ENCODE measurements around the gene LAMA3. TPM values are rescaled to one million over a fixed set of nuclear protein-coding genes. Genes with fewer than 3 reads are reported as not detected.

Gene LAMA3
- total RNA-seq, 1 experiment from 2014 or later, result 5.6 TPM

GRCh38 chr18:23968638-23969604, 279.7 kb downstream of the LAMA3 start:
- H3K9me2 ChIP-seq (ENCODE audit: insufficient read depth), result no peaks in the 10 kb centered on the region
- H3K9ac ChIP-seq (ENCODE audit: low read length), result no peak overlapping the region
- H3K9me3 ChIP-seq (ENCODE audit: control insufficient read depth in 1 of 2, insufficient read depth in 1 of 2, low read depth in 1 of 2, low read length in 2 of 2), result no peaks in the 10 kb centered on the region
- ChIA-PET POLR2A (no interaction called here), CTCF (no interaction called here), RAD21 (ENCODE audit: low non-redundant PET in 1 of 2, low total read pairs in 2 of 2, uncharacterized antibody in 2 of 2, unreplicated experiment in 2 of 2) (no interaction called here)
- intact Hi-C loops (cut with micrococcal nuclease), result no loop called here
- no peak for ATAC-seq
- no peak overlapping the region for H3K4me3 ChIP-seq (replicated peaks in 1 of 2; ENCODE audit: low read depth in 1 of 2, low read length in 2 of 2)
- no peaks in the 10 kb centered on the region for H4K20me1 ChIP-seq (ENCODE audit: insufficient read depth)
- no peaks in the 10 kb centered on the region for H3K79me2 ChIP-seq (ENCODE audit: insufficient read depth, low read length)
- H3K27me3 ChIP-seq (ENCODE audit: insufficient read depth, low read length), result no peaks in the 10 kb centered on the region
- TF ChIP-seq CBX3 (IDR thresholded peaks at IDR 0.05; ENCODE audit: low read depth) (no peak), EGR1 (IDR thresholded peaks at IDR 0.05; ENCODE audit: low read depth) (no peak), TCF7L2 (IDR thresholded peaks at IDR 0.05; ENCODE audit: borderline replicate concordance, extremely low read depth, insufficient read depth, insufficient read length) (no peak), POLR2AphosphoS5 (IDR thresholded peaks at IDR 0.05; ENCODE audit: low read depth, low read length) (no peak), EZH2phosphoT487 (IDR thresholded peaks at IDR 0.05; ENCODE audit: borderline replicate concordance) (no peak), ZFX (IDR thresholded peaks at IDR 0.05) (no peak), FOSL1 (IDR thresholded peaks at IDR 0.05; ENCODE audit: low read depth) (no peak), ATF3 (IDR thresholded peaks at IDR 0.05) (no peak), JUND (IDR thresholded peaks at IDR 0.05) (no peak), CTCF (IDR thresholded peaks at IDR 0.05 in 2 of 3, conservative IDR thresholded peaks at IDR 0.05 in 1 of 3; ENCODE audit: borderline replicate concordance in 1 of 3, insufficient read depth in 1 of 3, low read depth in 2 of 3, low read length in 2 of 3) (no peak), ZBTB33 (IDR thresholded peaks at IDR 0.05; ENCODE audit: extremely low read depth, insufficient replicate concordance, low read length) (no peak), SRF (IDR thresholded peaks at IDR 0.05; ENCODE audit: low read depth) (no peak), SP1 (IDR thresholded peaks at IDR 0.05; ENCODE audit: low read depth) (no peak)
- no peak for DNase-seq (ENCODE audit: low read depth, low spot score)
- BruUV-seq (replicated peaks), result no TSS peak
- H2AFZ ChIP-seq (ENCODE audit: low read depth, low read length, poor library complexity, severe bottlenecking), result no peak overlapping the region
- H3K4me1 ChIP-seq (ENCODE audit: control insufficient read depth in 1 of 2, insufficient read depth in 2 of 2, low read length in 2 of 2), result peaks cover 0 to 7% of the 10 kb centered on the region in 2 experiments; a peak in 1 of 4 replicates
- no peak overlapping the region for H3K27ac ChIP-seq (ENCODE audit: low read depth, low read length)
- no peak overlapping the region for H3K4me2 ChIP-seq (ENCODE audit: low read length)
- no peaks in the 10 kb centered on the region for H3K36me3 ChIP-seq (ENCODE audit: control insufficient read depth in 1 of 2, insufficient read depth in 2 of 2, low read length in 2 of 2)

All from HCT116 (cell line).